Measurements from ENCODE around the gene ADCY7. TPM values are rescaled to one million over a fixed set of nuclear protein-coding genes. Genes with fewer than 3 reads are reported as not detected.

The ADCY7 gene
- total RNA-seq, 1 experiment from 2014 or later, result 13.1 TPM

GRCh38 chr16:50316102-50316847 is 49.9 kb downstream of the ADCY7 start:
- TF ChIP-seq EZH2phosphoT487 (IDR thresholded peaks at IDR 0.05; ENCODE audit: borderline replicate concordance, low read length) (no peak), EZH2 (IDR thresholded peaks at IDR 0.05; ENCODE audit: low read length, unreplicated experiment) (no peak)
- TF ChIP-seq, protein P1, sequence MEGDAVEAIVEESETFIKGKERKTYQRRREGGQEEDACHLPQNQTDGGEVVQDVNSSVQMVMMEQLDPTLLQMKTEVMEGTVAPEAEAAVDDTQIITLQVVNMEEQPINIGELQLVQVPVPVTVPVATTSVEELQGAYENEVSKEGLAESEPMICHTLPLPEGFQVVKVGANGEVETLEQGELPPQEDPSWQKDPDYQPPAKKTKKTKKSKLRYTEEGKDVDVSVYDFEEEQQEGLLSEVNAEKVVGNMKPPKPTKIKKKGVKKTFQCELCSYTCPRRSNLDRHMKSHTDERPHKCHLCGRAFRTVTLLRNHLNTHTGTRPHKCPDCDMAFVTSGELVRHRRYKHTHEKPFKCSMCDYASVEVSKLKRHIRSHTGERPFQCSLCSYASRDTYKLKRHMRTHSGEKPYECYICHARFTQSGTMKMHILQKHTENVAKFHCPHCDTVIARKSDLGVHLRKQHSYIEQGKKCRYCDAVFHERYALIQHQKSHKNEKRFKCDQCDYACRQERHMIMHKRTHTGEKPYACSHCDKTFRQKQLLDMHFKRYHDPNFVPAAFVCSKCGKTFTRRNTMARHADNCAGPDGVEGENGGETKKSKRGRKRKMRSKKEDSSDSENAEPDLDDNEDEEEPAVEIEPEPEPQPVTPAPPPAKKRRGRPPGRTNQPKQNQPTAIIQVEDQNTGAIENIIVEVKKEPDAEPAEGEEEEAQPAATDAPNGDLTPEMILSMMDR (conservative IDR thresholded peaks at IDR 0.05; ENCODE audit: low read depth, low read length), result no peak
- CTCF ChIA-PET, result no interaction called here
- Histone ChIP-seq H3K9me3 (ENCODE audit: low read length) (no peaks in the 10 kb centered on the region), H3K36me3 (ENCODE audit: low read depth, low read length) (peaks cover 21% of the 10 kb centered on the region), H3K27ac (ENCODE audit: low read length) (no peak overlapping the region), H3F3A (ENCODE audit: low read length, unreplicated experiment) (no peaks in the 10 kb centered on the region), H3K4me2 (ENCODE audit: low read length) (no peak overlapping the region), H3K4me3 (ENCODE audit: low read length) (no peak overlapping the region), H2AFZ (ENCODE audit: low read length) (no peak overlapping the region), H3K9ac (ENCODE audit: low read length) (no peak overlapping the region), H3K9me2 (replicated peaks; ENCODE audit: low read length) (no peaks in the 10 kb centered on the region), H3K79me2 (ENCODE audit: low read length) (no peaks in the 10 kb centered on the region), H3K27me3 (ENCODE audit: low read length) (no peaks in the 10 kb centered on the region), H4K20me1 (ENCODE audit: low read length) (no peaks in the 10 kb centered on the region), H3K4me1 (ENCODE audit: insufficient read depth, low read length) (no peaks in the 10 kb centered on the region)
- POLR2A ChIA-PET (ENCODE audit: unreplicated experiment), result no interaction called here
- intact Hi-C loops (cut with micrococcal nuclease), result no loop called here
- no TSS peak for BruUV-seq (replicated peaks)
- ATAC-seq (no peak), DNase-seq (no peak)

- H3K9ac ChIP-seq (ENCODE audit: low read length), result no peak overlapping the region
- no peak overlapping the region for H3K4me3 ChIP-seq (ENCODE audit: low read length)
- H3K36me3 ChIP-seq (ENCODE audit: low read depth, low read length), result peaks cover 22% of the 10 kb centered on the region
- no peaks in the 10 kb centered on the region for H3K4me1 ChIP-seq (ENCODE audit: insufficient read depth, low read length)
- H3K79me2 ChIP-seq (ENCODE audit: low read length), result no peaks in the 10 kb centered on the region
- H4K20me1 ChIP-seq (ENCODE audit: low read length), result no peaks in the 10 kb centered on the region
- POLR2A ChIA-PET (ENCODE audit: unreplicated experiment), result no interaction called here
- TF ChIP-seq EZH2 (IDR thresholded peaks at IDR 0.05; ENCODE audit: low read length, unreplicated experiment) (no peak), EZH2phosphoT487 (IDR thresholded peaks at IDR 0.05; ENCODE audit: borderline replicate concordance, low read length) (no peak)
- TF ChIP-seq, protein P1 (conservative IDR thresholded peaks at IDR 0.05; ENCODE audit: low read depth, low read length), result no peak
- no peak overlapping the region for H3K27ac ChIP-seq (ENCODE audit: low read length)
- no peaks in the 10 kb centered on the region for H3F3A ChIP-seq (ENCODE audit: low read length, unreplicated experiment)
- DNase-seq (no peak), ATAC-seq (no peak)
- H3K27me3 ChIP-seq (ENCODE audit: low read length), result no peaks in the 10 kb centered on the region
- no peaks in the 10 kb centered on the region for H3K9me2 ChIP-seq (replicated peaks; ENCODE audit: low read length)
- H2AFZ ChIP-seq (ENCODE audit: low read length), result no peak overlapping the region
- no peaks in the 10 kb centered on the region for H3K9me3 ChIP-seq (ENCODE audit: low read length)
- no peak overlapping the region for H3K4me2 ChIP-seq (ENCODE audit: low read length)
- BruUV-seq (replicated peaks), result no TSS peak
- intact Hi-C loops (cut with micrococcal nuclease), result no loop called here
- CTCF ChIA-PET, result no interaction called here
Observed at GRCh38 chr16:50316848-50317630, 50.7 kb downstream of the ADCY7 start.
